Esophagus squamous epithelium (tissue), 4 donors: Measurements from ENCODE around the gene ENPP1.

Experiments
- POLR2A ChIP-seq, 4 donors: fragments of 450-650 bp; IDR thresholded peaks; one replicate each; pipeline ENCODE4 v1.6.1; 2017; ENCODE audit warnings: antibody characterized with exemption in 4 of 4, mild to moderate bottlenecking in 4 of 4, moderate library complexity in 3 of 4
- TF ChIP-seq, protein P1 (sequence below), 6 experiments: fragments of 450-650 bp in 4 of 6; fragments of 200-600 bp in 2 of 6; sonication (generic) in 2 of 6; IDR thresholded peaks; one replicate each; pipeline ENCODE4 v1.5.1; 2016 to 2019; ENCODE audit warnings: antibody characterized with exemption in 6 of 6, mild to moderate bottlenecking in 4 of 6, moderate library complexity in 4 of 6

GRCh38 chr6:131937226-131937625 lies 129.4 kb downstream of the ENPP1 start:
- TF ChIP-seq, protein P1, sequence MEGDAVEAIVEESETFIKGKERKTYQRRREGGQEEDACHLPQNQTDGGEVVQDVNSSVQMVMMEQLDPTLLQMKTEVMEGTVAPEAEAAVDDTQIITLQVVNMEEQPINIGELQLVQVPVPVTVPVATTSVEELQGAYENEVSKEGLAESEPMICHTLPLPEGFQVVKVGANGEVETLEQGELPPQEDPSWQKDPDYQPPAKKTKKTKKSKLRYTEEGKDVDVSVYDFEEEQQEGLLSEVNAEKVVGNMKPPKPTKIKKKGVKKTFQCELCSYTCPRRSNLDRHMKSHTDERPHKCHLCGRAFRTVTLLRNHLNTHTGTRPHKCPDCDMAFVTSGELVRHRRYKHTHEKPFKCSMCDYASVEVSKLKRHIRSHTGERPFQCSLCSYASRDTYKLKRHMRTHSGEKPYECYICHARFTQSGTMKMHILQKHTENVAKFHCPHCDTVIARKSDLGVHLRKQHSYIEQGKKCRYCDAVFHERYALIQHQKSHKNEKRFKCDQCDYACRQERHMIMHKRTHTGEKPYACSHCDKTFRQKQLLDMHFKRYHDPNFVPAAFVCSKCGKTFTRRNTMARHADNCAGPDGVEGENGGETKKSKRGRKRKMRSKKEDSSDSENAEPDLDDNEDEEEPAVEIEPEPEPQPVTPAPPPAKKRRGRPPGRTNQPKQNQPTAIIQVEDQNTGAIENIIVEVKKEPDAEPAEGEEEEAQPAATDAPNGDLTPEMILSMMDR (IDR thresholded peaks at IDR 0.05), result no peak
- TF ChIP-seq POLR2A (IDR thresholded peaks at IDR 0.05), result no peak
